Measurements from ENCODE around the gene ANO2.

DNA sequence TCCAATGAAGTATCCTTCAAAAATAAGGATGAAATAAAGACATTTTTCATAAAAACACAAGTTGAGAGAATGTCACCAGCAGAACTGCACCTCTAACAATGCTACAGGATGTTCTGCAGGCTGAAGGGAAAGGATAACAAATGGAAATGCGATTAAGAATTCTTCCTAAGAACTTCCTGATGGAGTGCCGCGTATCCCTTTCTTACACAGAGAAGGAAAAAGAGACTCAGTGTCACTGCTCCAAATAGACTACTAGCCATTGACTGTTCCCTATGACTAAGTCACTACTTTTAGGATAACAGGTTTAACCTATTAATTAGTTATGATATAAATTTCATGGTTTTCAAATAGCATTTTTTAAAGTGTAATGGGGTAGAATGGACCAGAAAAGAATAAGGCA, 3.2 kb downstream of the ANO2 start:
- TF ChIP-seq, protein P1, sequence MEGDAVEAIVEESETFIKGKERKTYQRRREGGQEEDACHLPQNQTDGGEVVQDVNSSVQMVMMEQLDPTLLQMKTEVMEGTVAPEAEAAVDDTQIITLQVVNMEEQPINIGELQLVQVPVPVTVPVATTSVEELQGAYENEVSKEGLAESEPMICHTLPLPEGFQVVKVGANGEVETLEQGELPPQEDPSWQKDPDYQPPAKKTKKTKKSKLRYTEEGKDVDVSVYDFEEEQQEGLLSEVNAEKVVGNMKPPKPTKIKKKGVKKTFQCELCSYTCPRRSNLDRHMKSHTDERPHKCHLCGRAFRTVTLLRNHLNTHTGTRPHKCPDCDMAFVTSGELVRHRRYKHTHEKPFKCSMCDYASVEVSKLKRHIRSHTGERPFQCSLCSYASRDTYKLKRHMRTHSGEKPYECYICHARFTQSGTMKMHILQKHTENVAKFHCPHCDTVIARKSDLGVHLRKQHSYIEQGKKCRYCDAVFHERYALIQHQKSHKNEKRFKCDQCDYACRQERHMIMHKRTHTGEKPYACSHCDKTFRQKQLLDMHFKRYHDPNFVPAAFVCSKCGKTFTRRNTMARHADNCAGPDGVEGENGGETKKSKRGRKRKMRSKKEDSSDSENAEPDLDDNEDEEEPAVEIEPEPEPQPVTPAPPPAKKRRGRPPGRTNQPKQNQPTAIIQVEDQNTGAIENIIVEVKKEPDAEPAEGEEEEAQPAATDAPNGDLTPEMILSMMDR (IDR thresholded peaks at IDR 0.05; ENCODE audit: low read depth, low read length, poor library complexity, severe bottlenecking), result no peak
- TF ChIP-seq EZH2phosphoT487 (IDR thresholded peaks at IDR 0.05; ENCODE audit: borderline replicate concordance, low read length), result no peak

Data from DOHH2 (cell line).